WTC11 (cell line): ENCODE measurements around the gene ARHGEF39. TPM values are rescaled to one million over a fixed set of nuclear protein-coding genes. Genes with fewer than 3 reads are reported as not detected.
"Not testable (repeated sequence)": the region's sequence is repeated elsewhere in the genome, so short reads cannot be mapped to it uniquely, and the experiment has no call there.

Source experiments
- ATAC-seq: fragments of 200-7000 bp; cut with Tn5 transposase; 2 replicates; pipeline ENCODE4 v1.10.0; 2021; ENCODE audit warnings: mild to moderate bottlenecking, moderate library complexity
- CTCF ChIA-PET: fragments of 300-600 bp; sonication (Branson Sonifier 250); formaldehyde crosslinking; loops from one replicate; lab custom pipeline; 2021; ENCODE audit warnings: antibody characterized with exemption; lab: Charles Lee
- POLR2A ChIA-PET: fragments of 350-600 bp; sonication (Branson Sonifier 250); formaldehyde crosslinking; loops from one replicate; lab custom pipeline; 2021; ENCODE audit warnings: antibody characterized with exemption; lab: Charles Lee
- DNase-seq: peaks from one replicate; pipeline ENCODE4 v3.0.0; 2021; ENCODE audit warnings: low spot score
- H3K27ac Mint-ChIP-seq: 2 replicates; pipeline ENCODE4 v1.8.0; 2021; ENCODE audit warnings: mixed read lengths
- H3K27me3 Mint-ChIP-seq: 2 replicates; pipeline ENCODE4 v1.8.0; 2021; ENCODE audit warnings: low read depth, mild to moderate bottlenecking, moderate library complexity, mixed read lengths
- H3K36me3 Mint-ChIP-seq: 2 replicates; pipeline ENCODE4 v1.8.0; 2021; ENCODE audit warnings: mixed read lengths
- H3K4me1 Mint-ChIP-seq: 2 replicates; pipeline ENCODE4 v1.8.0; 2022; ENCODE audit warnings: mixed read lengths
- H3K4me3 Mint-ChIP-seq: 2 replicates; pipeline ENCODE4 v1.8.0; 2021; ENCODE audit warnings: mild to moderate bottlenecking, moderate library complexity, mixed read lengths
- H3K9me3 Mint-ChIP-seq: 2 replicates; pipeline ENCODE4 v1.8.0; 2021; ENCODE audit warnings: mixed read lengths
- ATF1 ChIP-seq: sonication (generic); formaldehyde crosslinking; IDR thresholded peaks from 2 replicates; pipeline ENCODE4 v1.8.1; 2023; ENCODE audit warnings: mild to moderate bottlenecking, moderate library complexity, missing genetic modification reagents
- CREB1 ChIP-seq: sonication (generic); formaldehyde crosslinking; IDR thresholded peaks from 2 replicates; pipeline ENCODE4 v1.8.0; 2023; ENCODE audit warnings: mild to moderate bottlenecking, missing genetic modification reagents
- E2F1 ChIP-seq: sonication (generic); formaldehyde crosslinking; IDR thresholded peaks from 2 replicates; pipeline ENCODE4 v1.8.0; 2022; ENCODE audit warnings: mild to moderate bottlenecking, missing genetic modification reagents
- EMX1 ChIP-seq: fragments of 250-450 bp; sonication (Bioruptor Pico); IDR thresholded peaks from 2 replicates; pipeline ENCODE4 v1.8.0; 2021; ENCODE audit warnings: mild to moderate bottlenecking
- ERG ChIP-seq: fragments of 250-450 bp; sonication (Bioruptor Pico); IDR thresholded peaks from 2 replicates; pipeline ENCODE4 v1.8.0; 2021; ENCODE audit warnings: mild to moderate bottlenecking
- ETV6 ChIP-seq: sonication (generic); formaldehyde crosslinking; IDR thresholded peaks from 2 replicates; pipeline ENCODE4 v1.8.1; 2022; ENCODE audit warnings: mild to moderate bottlenecking, missing genetic modification reagents
- FOXK1 ChIP-seq: sonication (generic); formaldehyde crosslinking; IDR thresholded peaks from 2 replicates; pipeline ENCODE4 v1.8.0; 2022; ENCODE audit warnings: mild to moderate bottlenecking, moderate library complexity, missing genetic modification reagents
- GABPB1 ChIP-seq: sonication (generic); formaldehyde crosslinking; IDR thresholded peaks from 2 replicates; pipeline ENCODE4 v1.8.1; 2023; ENCODE audit warnings: mild to moderate bottlenecking, missing genetic modification reagents
- GTF2I ChIP-seq: fragments of 250-450 bp; sonication (Bioruptor Pico); conservative IDR thresholded peaks from 2 replicates; pipeline ENCODE4 v1.4.0; 2021; ENCODE audit warnings: mild to moderate bottlenecking
- HMGA2 ChIP-seq: fragments of 250-450 bp; sonication (Bioruptor Pico); IDR thresholded peaks from 2 replicates; pipeline ENCODE4 v1.4.0; 2021; ENCODE audit warnings: mild to moderate bottlenecking, moderate library complexity
- MYBL2 ChIP-seq: sonication (generic); formaldehyde crosslinking; IDR thresholded peaks from 2 replicates; pipeline ENCODE4 v1.8.1; 2023; ENCODE audit warnings: mild to moderate bottlenecking, moderate library complexity, missing genetic modification reagents
- NR1H2 ChIP-seq: sonication (generic); formaldehyde crosslinking; IDR thresholded peaks from 2 replicates; pipeline ENCODE4 v1.9.0; 2021; ENCODE audit warnings: mild to moderate bottlenecking, moderate library complexity, missing genetic modification reagents
- PRDM15 ChIP-seq: sonication (generic); formaldehyde crosslinking; IDR thresholded peaks from 2 replicates; pipeline ENCODE4 v1.8.0; 2022; ENCODE audit warnings: missing genetic modification reagents
- PRRX2 ChIP-seq: fragments of 250-450 bp; sonication (Bioruptor Pico); IDR thresholded peaks from 2 replicates; pipeline ENCODE4 v1.8.0; 2021; ENCODE audit warnings: mild to moderate bottlenecking
- TEAD1 ChIP-seq: sonication (generic); formaldehyde crosslinking; IDR thresholded peaks from 2 replicates; pipeline ENCODE4 v1.8.0; 2022; ENCODE audit warnings: mild to moderate bottlenecking, missing genetic modification reagents
- TEAD4 ChIP-seq: sonication (generic); formaldehyde crosslinking; IDR thresholded peaks from 2 replicates; pipeline ENCODE4 v1.8.0; 2022; ENCODE audit warnings: mild to moderate bottlenecking, missing genetic modification reagents
- ZNF512 ChIP-seq: sonication (generic); formaldehyde crosslinking; IDR thresholded peaks from 2 replicates; pipeline ENCODE4 v1.8.1; 2022; ENCODE audit warnings: missing genetic modification reagents, borderline replicate concordance
- total RNA-seq: library from RNA; stranded (reverse); gene quantifications from 3 replicates; pipeline ENCODE4 v1.2.3, GENCODE V29; 2021

Gene ARHGEF39
- total RNA-seq, 1 experiment from 2014 or later, result 23.8 TPM

- TF ChIP-seq E2F1 (no peak), CREB1 (0 out of 2 replicates have a peak, but pooled peaks have one; percentile 27)
- TF ChIP-seq, all 79 proteins: peak for 12
Observed at GRCh38 chr9:35646533-35647265, 18.3 kb downstream of the ARHGEF39 start (continued).

- peak; percentile 77 for DNase-seq
- POLR2A ChIA-PET, result interaction anchor here (0.5 to 2.5 kb wide), 10 partner anchors 12 to 486 kb away, joined by 3 to 21 read pairs (median 4); partner anchors contain the start of genes CCDC107, RMRP and TPM2
- ATAC-seq, result peak; percentile 72
Observed at GRCh38 chr9:35646153-35646532, 18.9 kb downstream of the ARHGEF39 start.

GRCh38 chr9:35645736-35646135 is 19.3 kb downstream of the ARHGEF39 start:
- ATAC-seq, DNase-seq: not testable (repeated sequence)
- POLR2A ChIA-PET, result interaction anchor here (0.6 to 2.5 kb wide), 7 partner anchors 12 to 485 kb away, joined by 3 to 21 read pairs (median 4); partner anchors contain the start of genes CCDC107 and RMRP

More at GRCh38 chr9:35646153-35646532, 18.9 kb downstream of the ARHGEF39 start:
- Mint-ChIP-seq H3K9me3 (peaks cover 7% of the 10 kb centered on the region), H3K27ac (peak overlapping the region; percentile 82), H3K27me3 (peaks cover 13% of the 10 kb centered on the region), H3K4me3 (peak overlapping the region; percentile 88), H3K36me3 (peaks cover 5% of the 10 kb centered on the region; the same call in 1 of the 2 replicates), H3K4me1 (peaks cover 37% of the 10 kb centered on the region)
- CTCF ChIA-PET, result interaction anchor here (0.7 to 4.4 kb wide), 27 partner anchors 11 to 1206 kb away, joined by 3 to 47 read pairs (median 8); partner anchors contain the start of genes ARHGEF39, ATOSB, CCDC107 and GBA2
- TF ChIP-seq NR1H2 (no peak), FOXK1 (no peak), ETV6 (CRISPR knock-in tag) (no peak), TEAD1 (CRISPR knock-in tag) (no peak; the same call in 1 of the 2 replicates), ERG (CRISPR knock-in tag) (0 out of 2 replicates have a peak, but pooled peaks have one; percentile 67), TEAD4 (0 out of 2 replicates have a peak, but pooled peaks have one; percentile 19), GABPB1 (CRISPR knock-in tag) (no peak), PRRX2 (CRISPR knock-in tag) (no peak), ZNF512 (CRISPR knock-in tag) (no peak), GTF2I (CRISPR knock-in tag) (no peak), MYBL2 (no peak), EMX1 (CRISPR knock-in tag) (no peak), PRDM15 (CRISPR knock-in tag) (no peak), ATF1 (no peak), HMGA2 (CRISPR knock-in tag) (no peak)

More at GRCh38 chr9:35645736-35646135, 19.3 kb downstream of the ARHGEF39 start:
- Mint-ChIP-seq H3K4me3 (peak overlapping the region; percentile 88), H3K27me3 (peaks cover 13% of the 10 kb centered on the region), H3K27ac (peak overlapping the region; percentile 60), H3K4me1 (peaks cover 33% of the 10 kb centered on the region)
- H3K9me3 Mint-ChIP-seq, H3K36me3 Mint-ChIP-seq: not testable (repeated sequence)
- CTCF ChIA-PET, result interaction anchor here (0.7 to 4.4 kb wide), 27 partner anchors 11 to 980 kb away, joined by 3 to 47 read pairs (median 8); partner anchors contain the start of genes ARHGEF39, ATOSB, CCDC107 and GBA2
